Measurements from ENCODE around the gene C6orf132. TPM values are rescaled to one million over a fixed set of nuclear protein-coding genes. Genes with fewer than 3 reads are reported as not detected.
A peak's percentile ranks its signal among the peaks of the same experiment; 100 is the strongest.

Gene C6orf132
- total RNA-seq, 4 donors from 2014 or later = 0.22 to 4.7 (median 2.2) TPM

- peak overlapping the region; percentile 17 to 56 (median 52) for H3K4me3 ChIP-seq
- 2 to 3% methylated on average over 38 to 57 of the region's 66 CpGs for WGBS, 2 donors
- no peaks in the 10 kb centered on the region for H3K9me3 ChIP-seq
- H3K27me3 ChIP-seq = peaks cover 0 to 15% of the 10 kb centered on the region in 2 donors
- H3K36me3 ChIP-seq = no peaks in the 10 kb centered on the region
- peak; percentile 57 to 61 for DNase-seq (ENCODE audit: low spot score in 2 of 2)
- H3K27ac ChIP-seq = peak overlapping the region in 2 of 4 donors; percentile 53 to 73
- TF ChIP-seq CTCF (IDR thresholded peaks at IDR 0.05) (peak; percentile 43 to 84 (median 64)), EP300 (IDR thresholded peaks at IDR 0.05) (no peak)
- H3K4me1 ChIP-seq = peaks cover 0 to 29% (median 2%) of the 10 kb centered on the region in 4 donors
Observed at GRCh38 chr6:42104095-42104803, 38.2 kb downstream of the C6orf132 start.

GRCh38 chr6:42103753-42104094 is 38.7 kb downstream of the C6orf132 start:
- TF ChIP-seq EP300 (IDR thresholded peaks at IDR 0.05) = no peak
- TF ChIP-seq CTCF (IDR thresholded peaks at IDR 0.05) = no peak
- TF ChIP-seq POLR2A (IDR thresholded peaks at IDR 0.05) = no peak
- peak overlapping the region in 2 of 4 donors; percentile 20 to 53 for H3K27ac ChIP-seq
- DNase-seq (ENCODE audit: low spot score in 2 of 2) = no peak
- no peaks in the 10 kb centered on the region for H3K9me3 ChIP-seq
- no peaks in the 10 kb centered on the region for H3K36me3 ChIP-seq
- H3K4me3 ChIP-seq = peak overlapping the region in 2 of 4 donors; percentile 51 to 56
- peaks cover 0 to 15% of the 10 kb centered on the region in 2 donors for H3K27me3 ChIP-seq
- peaks cover 0 to 33% (median 2%) of the 10 kb centered on the region in 4 donors for H3K4me1 ChIP-seq
- 76 to 80% methylated on average over 12 of the region's 12 CpGs for WGBS, 2 donors

- Histone ChIP-seq H3K4me1 (peaks cover 0 to 33% (median 2%) of the 10 kb centered on the region in 4 donors), H3K36me3 (no peaks in the 10 kb centered on the region), H3K27me3 (peaks cover 0 to 15% of the 10 kb centered on the region in 2 donors), H3K27ac (peak overlapping the region in 1 of 4 donors; percentile 20), H3K9me3 (no peaks in the 10 kb centered on the region), H3K4me3 (no peak overlapping the region)
- DNase-seq (ENCODE audit: low spot score in 2 of 2) = no peak
- WGBS, 2 donors = 94 to 95% methylated on average over 6 to 7 of the region's 7 CpGs
- TF ChIP-seq EP300 (IDR thresholded peaks at IDR 0.05) (no peak), POLR2A (IDR thresholded peaks at IDR 0.05) (no peak), CTCF (IDR thresholded peaks at IDR 0.05) (no peak)
Observed at GRCh38 chr6:42103216-42103615, 39.2 kb downstream of the C6orf132 start.

- WGBS, 2 donors = 77 to 82% methylated on average over 8 of the region's 8 CpGs
- Histone ChIP-seq H3K4me1 (peaks cover 0 to 33% (median 2%) of the 10 kb centered on the region in 4 donors), H3K27ac (peak overlapping the region in 2 of 4 donors; percentile 40 to 73), H3K9me3 (no peaks in the 10 kb centered on the region), H3K36me3 (no peaks in the 10 kb centered on the region), H3K4me3 (no peak overlapping the region), H3K27me3 (peaks cover 0 to 15% of the 10 kb centered on the region in 2 donors)
- TF ChIP-seq POLR2A (IDR thresholded peaks at IDR 0.05) (no peak), CTCF (IDR thresholded peaks at IDR 0.05) (no peak), EP300 (IDR thresholded peaks at IDR 0.05) (no peak)
- DNase-seq (ENCODE audit: low spot score in 2 of 2) = no peak
Observed at GRCh38 chr6:42101186-42101657, 41.2 kb downstream of the C6orf132 start.
